CD4-positive, alpha-beta T cell treated with Interleukin-17A for 1 hour (primary cell): ENCODE data around the gene BPIFB6.

ENCODE experiments used
- DNase-seq: peaks from one replicate; pipeline ENCODE4 v3.0.0-alpha.2; 2020

Gene BPIFB6

GRCh38 chr20:33002087-33002808 lies 29.2 kb upstream of the BPIFB6 start:
- no peak for DNase-seq

GRCh38 chr20:33004141-33004751 lies 27.2 kb upstream of the BPIFB6 start, which contains the start of gene SUN5:
SUN5 (minus strand) TSS chr20:33004433; CDS start chr20:33004340, 93 bp downstream.
- no peak for DNase-seq

- peak; percentile 55 for DNase-seq
These were observed 26.3 kb upstream of the BPIFB6 start for GRCh38 chr20:33005132-33005566.

DNA sequence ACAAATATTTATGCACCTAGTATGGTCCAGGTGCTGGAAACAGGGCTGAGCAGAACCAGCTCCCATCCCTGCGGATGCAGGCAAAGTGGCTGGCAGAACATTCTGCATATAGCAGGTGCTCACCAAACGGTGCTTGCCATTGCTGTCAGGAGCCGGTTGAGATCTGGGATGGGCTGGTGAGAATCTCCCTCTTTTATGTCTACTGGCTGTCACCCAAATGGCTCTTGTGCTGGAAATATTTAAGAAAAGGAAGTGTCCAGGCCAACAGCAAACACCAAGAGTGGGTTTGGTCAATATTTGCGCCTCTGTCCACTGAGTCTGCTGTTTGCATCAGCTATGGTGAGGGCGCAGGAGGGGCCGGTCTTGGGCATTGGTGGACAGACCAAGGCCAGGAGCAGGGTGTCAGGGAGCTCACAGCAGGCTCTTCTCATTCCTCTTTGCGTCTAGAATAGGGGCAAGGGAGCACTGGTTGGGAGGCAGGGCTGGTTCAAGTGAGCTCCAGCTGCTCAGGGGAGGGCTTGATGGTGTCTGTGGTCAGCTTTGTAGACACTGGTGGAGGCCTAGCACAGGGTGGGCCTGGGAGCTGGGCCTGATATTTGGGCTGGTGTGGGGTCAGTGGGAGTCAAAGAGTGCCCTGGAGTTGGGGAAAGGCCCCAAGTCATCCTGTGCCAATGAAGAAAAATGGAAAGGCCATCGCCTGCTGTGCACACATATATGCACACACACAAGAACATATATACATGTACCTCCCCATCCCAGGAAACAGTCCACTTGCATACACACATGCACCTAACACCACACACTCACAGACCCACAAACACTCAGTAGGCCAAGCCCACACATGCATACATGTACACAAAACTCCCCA lies 25.3 kb upstream of the BPIFB6 start:
- no peak for DNase-seq

GRCh38 chr20:33006776-33007375 lies 24.6 kb upstream of the BPIFB6 start:
- DNase-seq = no peak

DNA sequence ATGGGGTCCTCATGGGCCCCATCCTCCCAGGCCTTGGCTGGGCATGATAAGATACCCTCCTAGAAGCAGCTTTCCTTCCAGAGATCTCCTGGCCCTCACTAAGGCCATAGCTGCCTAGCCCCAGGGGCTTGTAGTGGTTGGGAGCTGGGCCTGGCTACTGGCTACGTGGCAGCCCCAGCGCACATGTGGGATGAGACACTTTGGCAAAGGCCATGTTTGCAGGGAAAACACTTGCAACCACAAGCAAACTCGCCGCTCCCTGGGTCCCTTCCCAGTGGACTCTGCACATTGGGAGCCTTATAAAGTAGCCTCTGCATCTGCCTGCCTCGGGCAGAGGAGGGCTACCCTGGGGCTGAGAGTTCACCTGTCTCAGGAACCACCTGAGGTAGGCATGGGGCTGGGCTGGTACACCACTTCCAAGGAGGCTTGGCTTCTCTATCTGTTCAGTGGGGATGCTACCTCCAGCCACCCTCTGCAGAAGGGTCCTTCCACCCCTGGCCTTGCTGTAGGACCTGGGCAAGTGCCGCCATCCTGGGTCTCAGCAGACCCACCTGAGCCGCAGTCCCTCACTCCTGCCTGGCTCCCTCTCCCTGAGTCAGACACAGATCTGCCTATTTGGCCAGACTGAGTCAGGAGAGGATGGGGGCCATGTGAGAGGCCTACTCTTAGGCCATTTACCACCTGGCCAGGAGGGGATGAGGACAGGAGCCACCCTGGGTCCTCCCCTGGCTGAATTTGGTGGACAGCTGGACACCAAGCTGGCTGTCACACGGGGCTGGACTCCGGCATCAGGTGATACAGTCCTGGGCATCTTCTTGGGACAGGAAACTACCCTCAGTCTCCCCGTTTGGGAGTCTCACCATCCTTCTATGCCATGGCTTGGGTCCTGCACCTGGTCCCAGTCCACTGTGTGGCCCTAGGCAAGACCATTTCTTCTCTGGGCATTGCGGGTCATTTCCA lies 23.8 kb upstream of the BPIFB6 start, which contains the start of gene BPIFB2:
Gene BPIFB2 (plus strand): TSS at position 329 of the 960 bp plus-strand sequence. CDS start 871 bp downstream, outside the sequence.
- DNase-seq = no peak

GRCh38 chr20:33008336-33009213 lies 22.9 kb upstream of the BPIFB6 start:
- no peak for DNase-seq

GRCh38 chr20:33009214-33010132 lies 22.0 kb upstream of the BPIFB6 start:
- DNase-seq = no peak

GRCh38 chr20:33010133-33010504 lies 21.3 kb upstream of the BPIFB6 start:
- no peak for DNase-seq

DNA sequence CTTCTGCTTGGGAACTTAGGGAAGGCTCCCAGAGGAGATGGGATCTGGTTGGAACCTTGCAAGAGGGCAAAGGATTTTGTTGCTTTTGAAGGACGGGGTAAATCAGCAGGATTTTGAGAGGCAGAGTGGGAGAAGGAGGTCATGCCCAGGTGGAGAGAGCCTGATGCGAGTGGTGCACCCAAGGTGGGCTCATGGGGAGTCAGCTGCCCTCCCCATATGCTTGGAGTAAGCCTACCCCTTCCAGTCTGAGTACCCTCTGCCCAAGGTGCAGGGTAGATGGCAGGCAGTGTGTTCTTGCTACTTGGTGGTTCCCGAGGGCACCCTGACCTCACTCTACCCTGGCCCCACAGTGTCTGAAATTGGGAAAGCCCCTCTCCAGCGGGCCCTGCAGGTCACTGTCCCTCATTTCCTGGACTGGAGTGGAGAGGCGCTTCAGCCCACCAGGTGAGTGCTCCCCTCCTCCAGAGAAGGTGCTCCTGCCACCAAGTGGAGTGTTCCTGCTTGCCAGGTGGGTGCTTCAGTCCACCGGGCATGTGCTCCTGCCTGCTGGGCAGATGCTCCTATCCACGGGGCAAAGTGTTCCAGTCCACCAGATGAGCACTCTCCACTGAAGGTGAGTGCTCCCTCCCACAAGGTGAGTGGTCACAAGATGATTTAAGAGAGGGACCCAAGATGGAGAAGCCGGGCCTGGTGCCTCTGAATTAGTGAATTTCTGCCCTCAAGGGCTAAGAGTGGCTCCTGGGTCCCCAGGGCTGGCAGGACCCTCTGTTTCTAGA lies 20.6 kb upstream of the BPIFB6 start:
- no peak for DNase-seq

- no peak for DNase-seq
These were observed 18.9 kb upstream of the BPIFB6 start for GRCh38 chr20:33012327-33013189.

DNA sequence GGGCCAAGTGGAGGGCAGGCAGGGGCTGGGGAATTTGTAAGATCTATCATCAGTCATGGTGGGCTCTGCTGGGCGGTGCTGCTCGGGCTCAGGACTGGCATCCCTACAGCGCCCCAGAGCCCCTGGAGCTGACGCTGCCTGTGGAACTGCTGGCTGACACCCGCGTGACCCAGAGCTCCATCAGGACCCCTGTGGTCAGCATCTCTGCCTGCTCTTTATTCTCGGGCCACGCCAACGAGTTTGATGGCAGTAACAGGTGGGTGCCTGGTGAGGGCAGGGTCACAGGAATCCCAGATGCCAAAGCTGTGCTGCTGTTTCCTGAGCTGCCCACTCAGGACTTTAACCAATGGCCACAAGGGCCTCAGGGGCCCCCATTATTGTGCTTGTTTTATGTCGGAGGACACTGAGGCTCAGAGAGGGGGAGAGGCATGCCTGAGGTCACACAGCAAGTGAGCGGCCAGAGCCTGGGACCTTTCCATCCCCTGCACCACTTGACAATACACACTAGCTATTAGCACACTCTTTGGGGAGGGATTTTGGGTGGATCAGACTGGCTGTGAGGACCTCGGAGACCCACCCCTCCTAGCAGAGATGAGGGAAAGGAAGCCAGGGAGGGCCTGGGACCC lies 17.6 kb upstream of the BPIFB6 start:
- DNase-seq = no peak

GRCh38 chr20:33014336-33015113 lies 16.9 kb upstream of the BPIFB6 start:
- DNase-seq = no peak

DNA sequence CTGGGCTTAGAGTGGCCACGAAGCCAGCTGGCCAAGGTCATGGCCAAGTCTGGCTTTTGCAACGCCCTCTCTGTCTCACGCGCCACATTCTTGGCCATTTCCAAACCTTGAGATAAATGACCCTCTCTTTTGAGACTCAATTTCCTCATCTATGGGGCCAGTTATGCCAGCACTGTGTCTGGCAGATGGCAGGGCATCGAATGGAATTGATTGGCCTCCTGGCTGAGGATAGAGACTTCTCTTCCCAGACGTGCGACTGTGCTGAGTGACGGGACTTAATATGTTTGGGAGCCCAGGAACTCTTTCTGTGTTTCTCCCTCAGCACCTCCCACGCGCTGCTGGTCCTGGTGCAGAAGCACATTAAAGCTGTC lies 16.3 kb upstream of the BPIFB6 start:
- no peak for DNase-seq

- DNase-seq = no peak
These were observed 15.5 kb upstream of the BPIFB6 start for GRCh38 chr20:33015700-33016580.
